PFSK-1 (cell line): ENCODE data around the gene PCID2.

Experiments used
- FOXP2 ChIP-seq: optimal IDR thresholded peaks from 2 replicates; pipeline ENCODE3; 2011; ENCODE audit warnings: borderline replicate concordance, control low read depth, inconsistent platforms; ENCODE audit not compliant: insufficient read depth; ENCODE audit errors: extremely low read length, extremely low read depth
- POLR2AphosphoS5 ChIP-seq: IDR thresholded peaks from 2 replicates; pipeline ENCODE4 v1.6.1; 2012; ENCODE audit warnings: low read depth, mild to moderate bottlenecking, control low read depth, low read length, moderate library complexity
- SIN3A ChIP-seq: IDR thresholded peaks from 2 replicates; pipeline ENCODE4 v1.6.1; 2012; ENCODE audit warnings: mild to moderate bottlenecking, low read length, moderate library complexity, borderline replicate concordance; ENCODE audit not compliant: insufficient read depth
- TAF1 ChIP-seq: IDR thresholded peaks from 2 replicates; pipeline ENCODE4 v1.6.1; 2012; ENCODE audit warnings: low read length, control low read depth, borderline replicate concordance; ENCODE audit not compliant: insufficient read depth
- TF ChIP-seq, protein P1 (sequence below), 2 experiments: IDR thresholded peaks; 2 replicates each; pipeline versions ENCODE4 v1.6.1 to v1.8.0; 2011 to 2012; ENCODE audit warnings: low read depth in 2 of 2, low read length in 2 of 2, control low read depth in 1 of 2, inconsistent platforms in 1 of 2, mild to moderate bottlenecking in 1 of 2, moderate library complexity in 1 of 2; ENCODE audit not compliant: insufficient read depth in 1 of 2

PCID2 gene

DNA sequence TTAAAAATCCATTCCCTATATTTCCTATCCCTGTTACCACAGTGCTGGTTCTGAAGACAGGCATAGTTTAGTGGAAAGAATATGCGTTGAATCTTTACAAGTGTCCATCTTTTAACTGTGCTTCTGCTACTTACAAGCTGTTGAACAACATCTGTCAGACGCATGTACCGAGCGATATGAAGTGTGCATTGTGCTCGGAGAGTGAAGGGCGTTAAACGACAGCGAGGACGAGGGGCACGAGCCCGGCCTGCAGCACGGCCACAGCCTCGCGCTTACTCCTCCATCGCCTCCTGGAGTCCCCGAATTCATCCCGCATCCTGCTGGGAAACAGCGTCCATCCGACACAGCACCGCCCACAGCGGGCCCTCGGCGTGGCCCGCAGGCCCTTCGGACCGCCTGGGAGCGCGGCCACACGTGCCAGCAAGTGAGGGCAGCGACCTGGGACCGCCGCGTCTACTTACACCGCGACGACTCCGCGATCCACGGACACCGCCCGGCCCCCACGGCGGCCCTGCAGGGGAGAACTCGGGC lies 514 bp downstream of the PCID2 start:
- TF ChIP-seq TAF1 (no peak), FOXP2 (no peak), SIN3A (no peak), POLR2AphosphoS5 (no peak)
- TF ChIP-seq, protein P1, sequence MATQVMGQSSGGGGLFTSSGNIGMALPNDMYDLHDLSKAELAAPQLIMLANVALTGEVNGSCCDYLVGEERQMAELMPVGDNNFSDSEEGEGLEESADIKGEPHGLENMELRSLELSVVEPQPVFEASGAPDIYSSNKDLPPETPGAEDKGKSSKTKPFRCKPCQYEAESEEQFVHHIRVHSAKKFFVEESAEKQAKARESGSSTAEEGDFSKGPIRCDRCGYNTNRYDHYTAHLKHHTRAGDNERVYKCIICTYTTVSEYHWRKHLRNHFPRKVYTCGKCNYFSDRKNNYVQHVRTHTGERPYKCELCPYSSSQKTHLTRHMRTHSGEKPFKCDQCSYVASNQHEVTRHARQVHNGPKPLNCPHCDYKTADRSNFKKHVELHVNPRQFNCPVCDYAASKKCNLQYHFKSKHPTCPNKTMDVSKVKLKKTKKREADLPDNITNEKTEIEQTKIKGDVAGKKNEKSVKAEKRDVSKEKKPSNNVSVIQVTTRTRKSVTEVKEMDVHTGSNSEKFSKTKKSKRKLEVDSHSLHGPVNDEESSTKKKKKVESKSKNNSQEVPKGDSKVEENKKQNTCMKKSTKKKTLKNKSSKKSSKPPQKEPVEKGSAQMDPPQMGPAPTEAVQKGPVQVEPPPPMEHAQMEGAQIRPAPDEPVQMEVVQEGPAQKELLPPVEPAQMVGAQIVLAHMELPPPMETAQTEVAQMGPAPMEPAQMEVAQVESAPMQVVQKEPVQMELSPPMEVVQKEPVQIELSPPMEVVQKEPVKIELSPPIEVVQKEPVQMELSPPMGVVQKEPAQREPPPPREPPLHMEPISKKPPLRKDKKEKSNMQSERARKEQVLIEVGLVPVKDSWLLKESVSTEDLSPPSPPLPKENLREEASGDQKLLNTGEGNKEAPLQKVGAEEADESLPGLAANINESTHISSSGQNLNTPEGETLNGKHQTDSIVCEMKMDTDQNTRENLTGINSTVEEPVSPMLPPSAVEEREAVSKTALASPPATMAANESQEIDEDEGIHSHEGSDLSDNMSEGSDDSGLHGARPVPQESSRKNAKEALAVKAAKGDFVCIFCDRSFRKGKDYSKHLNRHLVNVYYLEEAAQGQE (IDR thresholded peaks at IDR 0.05; ENCODE audit: insufficient read depth in 1 of 2, low read depth in 2 of 2, low read length in 2 of 2), result no peak

DNA sequence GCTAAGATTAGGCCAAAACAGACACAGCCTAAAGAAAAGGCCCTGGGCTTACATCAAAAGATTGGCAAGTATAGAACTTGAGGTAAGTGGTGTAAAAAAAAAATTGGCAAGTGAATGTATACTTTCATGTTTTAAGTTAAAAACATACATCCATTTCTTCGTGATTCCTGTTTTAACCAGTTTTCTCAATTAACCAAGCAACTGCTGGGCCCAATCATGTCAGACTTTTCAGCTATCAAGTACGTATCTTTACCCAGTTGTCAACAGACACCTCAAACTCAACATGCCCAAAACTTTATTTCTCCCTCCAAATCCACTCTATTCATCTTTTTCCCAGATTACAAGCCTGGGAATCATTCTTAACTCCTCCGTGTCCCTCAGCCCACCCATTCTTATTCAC lies 1.0 kb downstream of the PCID2 start:
- TF ChIP-seq FOXP2, result no peak
- TF ChIP-seq TAF1, result no peak
- no peak for TF ChIP-seq SIN3A
- TF ChIP-seq, protein P1 (IDR thresholded peaks at IDR 0.05; ENCODE audit: insufficient read depth in 1 of 2, low read depth in 2 of 2, low read length in 2 of 2), result no peak
- TF ChIP-seq POLR2AphosphoS5, result no peak

DNA sequence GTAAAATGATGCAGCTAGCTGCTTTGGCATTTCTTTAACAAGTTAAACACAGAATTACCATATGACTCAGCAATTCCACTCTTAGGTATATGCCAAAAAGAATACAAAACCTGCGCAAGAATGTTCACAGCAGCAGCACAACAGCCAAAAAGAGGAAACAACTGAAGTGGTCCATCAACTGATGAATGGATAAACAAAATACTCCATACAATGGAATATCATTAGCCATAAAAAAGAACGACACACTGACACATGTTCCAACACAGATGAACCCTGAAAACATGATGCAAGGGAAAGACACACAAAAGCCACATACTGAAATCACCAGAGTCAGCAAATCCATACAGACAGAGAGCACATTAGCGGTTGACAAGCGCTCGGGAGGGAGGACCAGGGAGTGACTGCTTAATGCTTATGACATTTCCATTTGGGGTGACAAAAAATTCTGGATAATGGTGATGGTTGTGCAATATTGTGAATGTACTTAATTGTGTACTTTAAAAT lies 3.0 kb downstream of the PCID2 start:
- TF ChIP-seq SIN3A, result no peak
- TF ChIP-seq POLR2AphosphoS5, result no peak
- no peak for TF ChIP-seq FOXP2
- TF ChIP-seq TAF1, result no peak
- TF ChIP-seq, protein P1 (IDR thresholded peaks at IDR 0.05; ENCODE audit: insufficient read depth in 1 of 2, low read depth in 2 of 2, low read length in 2 of 2), result no peak

DNA sequence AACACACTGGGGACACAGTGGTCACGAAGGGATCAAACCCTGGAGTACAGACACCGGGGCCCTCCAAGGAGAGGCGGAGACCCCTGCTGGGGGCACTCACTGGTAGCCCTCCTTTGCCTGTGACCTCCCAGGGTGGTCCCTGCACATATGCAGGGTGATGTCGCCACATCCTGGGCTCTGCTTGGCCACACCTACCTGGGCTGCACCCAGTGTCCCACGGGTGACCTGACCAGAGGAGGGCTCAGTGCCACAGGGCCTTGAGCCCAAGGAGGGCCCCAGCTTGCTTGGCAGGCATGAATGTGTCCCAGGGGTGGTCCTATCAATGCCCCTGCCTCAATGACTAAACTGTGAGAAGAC lies 4.1 kb downstream of the PCID2 start:
- TF ChIP-seq SIN3A (no peak), TAF1 (no peak)

DNA sequence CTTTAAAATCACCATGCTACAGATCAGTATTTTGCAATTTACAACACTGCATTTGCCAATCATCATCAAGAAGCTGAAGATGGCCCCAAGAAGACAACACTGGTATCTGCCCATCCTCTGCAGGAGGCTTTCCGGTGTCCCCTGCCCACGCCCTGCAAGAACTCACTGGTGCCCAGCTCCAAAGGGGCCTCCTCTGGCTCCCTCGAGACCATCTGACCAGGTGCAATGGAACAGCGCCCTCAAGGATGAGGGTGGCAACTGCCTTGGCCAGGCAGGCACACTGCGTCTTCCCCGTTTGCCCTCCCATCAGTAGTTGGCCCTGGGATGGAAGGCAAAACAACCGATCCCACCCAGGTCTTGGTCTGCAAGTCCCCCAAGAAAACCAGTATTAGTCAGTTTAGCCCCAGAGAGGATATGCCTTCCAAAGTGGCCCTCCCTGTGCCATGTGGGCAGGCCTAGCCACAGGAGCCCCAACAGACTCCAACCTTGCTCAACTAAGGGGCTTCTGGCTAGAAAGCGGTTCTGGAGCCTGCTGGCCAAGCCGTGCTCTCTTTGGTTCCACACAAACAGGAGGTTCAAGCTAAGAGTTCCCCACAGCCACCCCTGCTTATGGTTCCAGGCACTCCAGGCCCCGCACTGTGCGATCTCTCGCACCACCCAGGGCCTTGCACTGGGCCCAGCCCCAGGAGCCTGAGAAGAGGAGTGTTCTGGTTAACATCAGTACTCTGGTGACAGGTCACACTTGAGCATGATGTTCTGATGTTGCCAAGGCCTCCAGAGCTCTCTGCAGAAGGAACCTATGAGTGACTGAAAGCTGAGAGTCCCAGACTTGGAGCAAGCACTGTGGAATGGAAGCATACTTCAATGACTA lies 4.7 kb downstream of the PCID2 start:
- TF ChIP-seq SIN3A, result no peak
- no peak for TF ChIP-seq FOXP2
- no peak for TF ChIP-seq POLR2AphosphoS5
- TF ChIP-seq, protein P1 (IDR thresholded peaks at IDR 0.05; ENCODE audit: insufficient read depth in 1 of 2, low read depth in 2 of 2, low read length in 2 of 2), result no peak
- no peak for TF ChIP-seq TAF1
